ENCODE measurements around the gene LRRC61.
"Not testable (repeated sequence)": the region's sequence is repeated elsewhere in the genome, so short reads cannot be mapped to it uniquely, and the experiment has no call there.

The LRRC61 gene

GRCh38 chr7:150296802-150297201, 26.4 kb upstream of the LRRC61 start:
- DNase-seq (ENCODE audit: low read depth, low spot score); in situ Hi-C loops (cut with HindIII; ENCODE audit: low sequenced_read_pairs); H3K4me3 ChIP-seq (ENCODE audit: low read depth, low read length): not testable (repeated sequence)

DNA sequence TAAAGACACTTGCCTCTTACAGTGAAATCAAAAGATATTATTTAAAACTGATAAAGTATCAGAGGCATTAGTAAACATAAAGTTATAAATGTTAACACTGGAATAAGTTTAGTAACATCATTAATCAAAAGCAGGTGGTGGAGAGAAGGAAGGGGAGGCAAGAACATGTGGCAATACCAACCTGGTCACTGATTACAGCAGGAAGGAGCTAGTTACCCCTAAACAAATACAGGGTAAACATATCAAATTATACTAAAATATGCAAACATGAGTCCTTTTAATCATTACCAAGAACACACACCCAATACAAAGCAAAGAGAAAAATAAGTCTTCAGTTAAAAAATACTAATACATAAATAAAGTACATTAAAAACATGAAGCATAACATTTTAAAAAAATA, 25.2 kb upstream of the LRRC61 start:
- DNase-seq (ENCODE audit: low read depth, low spot score); in situ Hi-C loops (cut with HindIII; ENCODE audit: low sequenced_read_pairs); H3K4me3 ChIP-seq (ENCODE audit: low read depth, low read length): not testable (repeated sequence)

DNA sequence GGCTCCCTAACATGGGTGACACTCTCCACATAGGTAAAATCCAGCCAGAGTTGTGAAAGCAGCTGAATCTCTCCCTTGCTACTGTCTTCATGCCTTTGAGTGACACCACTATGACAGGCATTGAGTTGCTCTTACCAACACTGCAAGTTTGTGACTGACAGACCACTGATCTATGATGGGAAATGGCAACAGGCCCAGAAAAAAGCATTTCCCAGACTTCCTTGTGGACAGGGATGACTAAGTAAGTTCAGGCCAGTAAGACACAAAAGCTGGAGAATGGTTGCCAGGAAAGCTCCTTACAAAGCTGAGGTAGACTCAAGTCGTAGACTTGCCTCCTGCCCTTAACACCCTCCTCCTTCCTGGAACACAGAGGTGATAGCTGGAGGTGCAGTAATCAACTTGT, 20.2 kb upstream of the LRRC61 start:
- DNase-seq (ENCODE audit: low read depth, low spot score); in situ Hi-C loops (cut with HindIII; ENCODE audit: low sequenced_read_pairs); H3K4me3 ChIP-seq (ENCODE audit: low read depth, low read length): not testable (repeated sequence)

GRCh38 chr7:150304499-150305258, 18.5 kb upstream of the LRRC61 start:
- DNase-seq (ENCODE audit: low read depth, low spot score); in situ Hi-C loops (cut with HindIII; ENCODE audit: low sequenced_read_pairs); H3K4me3 ChIP-seq (ENCODE audit: low read depth, low read length): not testable (repeated sequence)

DNA sequence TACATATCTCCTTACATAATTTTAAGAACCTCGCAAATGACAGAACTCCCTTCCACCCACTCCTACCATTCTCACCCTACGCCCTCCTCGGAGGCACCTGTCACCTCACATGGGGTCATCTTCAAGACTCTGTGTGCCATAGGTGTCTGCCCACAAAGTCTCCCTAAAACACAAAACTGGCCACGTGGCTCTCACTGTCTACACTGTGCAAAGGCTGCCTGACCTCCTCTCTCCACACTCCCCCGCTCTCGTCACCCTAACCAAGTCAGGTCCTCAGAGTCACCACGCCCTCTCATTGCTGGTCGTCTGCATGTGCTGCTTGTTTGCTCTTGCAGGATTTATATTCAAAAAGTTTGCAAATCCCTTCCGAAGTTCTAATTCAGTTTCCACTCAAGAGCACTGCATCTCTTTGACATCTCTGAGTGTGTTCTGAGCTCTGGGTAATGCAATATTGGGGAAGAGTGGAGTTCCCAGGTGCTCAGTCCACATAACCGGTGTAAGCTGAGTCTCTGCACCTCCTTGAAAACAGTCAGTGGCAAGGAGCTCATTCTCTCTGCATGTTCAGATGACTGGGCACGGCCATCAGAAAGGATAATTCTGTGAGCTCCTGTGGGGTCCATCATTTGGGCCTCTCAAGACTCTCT, 17.8 kb upstream of the LRRC61 start:
- DNase-seq (ENCODE audit: low read depth, low spot score); in situ Hi-C loops (cut with HindIII; ENCODE audit: low sequenced_read_pairs); H3K4me3 ChIP-seq (ENCODE audit: low read depth, low read length): not testable (repeated sequence)

- DNase-seq (ENCODE audit: low read depth, low spot score); H3K4me3 ChIP-seq (ENCODE audit: low read depth, low read length); in situ Hi-C loops (cut with HindIII; ENCODE audit: low sequenced_read_pairs): not testable (repeated sequence)
Observed at GRCh38 chr7:150305903-150306284, 17.3 kb upstream of the LRRC61 start.

GRCh38 chr7:150306377-150306776, 16.8 kb upstream of the LRRC61 start:
- in situ Hi-C loops (cut with HindIII; ENCODE audit: low sequenced_read_pairs); DNase-seq (ENCODE audit: low read depth, low spot score); H3K4me3 ChIP-seq (ENCODE audit: low read depth, low read length): not testable (repeated sequence)

- in situ Hi-C loops (cut with HindIII; ENCODE audit: low sequenced_read_pairs), result no loop called here
- TF ChIP-seq CTCF (IDR thresholded peaks at IDR 0.05; ENCODE audit: low read depth, low read length), result no peak
- DNase-seq (ENCODE audit: low read depth, low spot score), result no peak
Observed at GRCh38 chr7:150307129-150307528, 16.0 kb upstream of the LRRC61 start.

GRCh38 chr7:150307904-150308303, 15.3 kb upstream of the LRRC61 start:
- in situ Hi-C loops (cut with HindIII; ENCODE audit: low sequenced_read_pairs), result no loop called here
- TF ChIP-seq CTCF (IDR thresholded peaks at IDR 0.05; ENCODE audit: low read depth, low read length), result no peak

More at GRCh38 chr7:150307129-150307528, 16.0 kb upstream of the LRRC61 start:
- no peak overlapping the region for H3K4me3 ChIP-seq (ENCODE audit: low read depth, low read length)

DNA sequence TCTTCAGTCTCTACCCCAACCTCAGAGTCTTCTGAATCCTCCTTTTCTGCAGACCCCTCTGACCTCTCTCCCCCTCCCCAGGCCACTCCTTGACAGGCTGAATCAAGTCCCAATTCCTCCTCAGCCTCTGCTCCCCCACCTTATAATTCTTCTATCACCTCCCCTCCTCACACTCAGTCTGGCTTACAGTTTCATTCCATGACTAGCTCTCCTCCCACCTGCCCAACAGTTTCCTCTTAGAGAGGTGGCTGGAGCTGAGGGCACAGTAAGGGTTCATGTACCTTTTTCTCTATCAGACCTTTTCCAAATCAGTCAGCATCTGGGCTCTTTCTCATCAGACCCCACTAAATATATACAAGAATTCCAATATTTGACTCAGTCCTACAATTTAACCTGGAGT, 14.6 kb upstream of the LRRC61 start:
- H3K4me3 ChIP-seq (ENCODE audit: low read depth, low read length), result no peak overlapping the region
- no peak for TF ChIP-seq CTCF (IDR thresholded peaks at IDR 0.05; ENCODE audit: low read depth, low read length)
- no peak for DNase-seq (ENCODE audit: low read depth, low spot score)
- in situ Hi-C loops (cut with HindIII; ENCODE audit: low sequenced_read_pairs), result no loop called here

More at GRCh38 chr7:150307904-150308303, 15.3 kb upstream of the LRRC61 start:
- no peak overlapping the region for H3K4me3 ChIP-seq (ENCODE audit: low read depth, low read length)
- DNase-seq (ENCODE audit: low read depth, low spot score), result no peak

All from astrocyte of the spinal cord (primary cell).